K562 (cell line): ENCODE results near the gene KIAA0825. TPM values are rescaled to one million over a fixed set of nuclear protein-coding genes. Genes with fewer than 3 reads are reported as not detected.
A peak's percentile ranks its signal among the peaks of the same experiment; 100 is the strongest.

Experiments used
- ATAC-seq: fragments of 200-7000 bp; cut with Tn5 transposase; 3 replicates; pipeline ENCODE4 v1.9.1; 2020; ENCODE audit warnings: moderate library complexity
- BruUV-seq: library from RNA; stranded (reverse); fragments of 400-500 nt; replicated peaks from 2 replicates; lab custom pipeline; 2021; lab: Mats Ljungman, UMichigan
- CTCF ChIA-PET: fragments of 300-600 bp; formaldehyde crosslinking; extraction: SDS; loops from one replicate; lab custom pipeline; 2021; ENCODE audit warnings: low intra/inter-chr PET ratio; lab: Yijun Ruan, JAX
- POLR2A ChIA-PET: fragments of 300-600, 350-650 bp; sonication (Branson Sonifier 250); formaldehyde crosslinking; extraction: SDS; loops from one replicate; lab custom pipeline; 2021; ENCODE audit warnings: antibody characterized with exemption, inconsistent platforms; lab: Yijun Ruan, JAX
- DNase-seq, 4 experiments: peaks; one replicate each; pipeline versions ENCODE4 v3.0.0 to v3.0.0-alpha.2; 2011 to 2018; ENCODE audit warnings: low spot score in 3 of 4, mixed read lengths in 3 of 4; ENCODE audit errors: extremely low read depth in 1 of 4
- FAIRE-seq: peaks from 2 replicates; lab custom pipeline; 2011; peaks lifted over from hg19 to GRCh38; lab: Jason Lieb, UNC
- H2AFZ ChIP-seq: 2 replicates; pipeline ENCODE4 v1.6.0; 2011; ENCODE audit warnings: low read depth, low read length, control low read depth, inconsistent platforms
- H3K27ac ChIP-seq: fragments of 200-600 bp; 3 replicates; pipeline ENCODE4 v1.8.0; 2011; ENCODE audit warnings: low read depth, mild to moderate bottlenecking, control low read depth, inconsistent platforms, low read length, moderate library complexity, mixed read lengths; ENCODE audit errors: extremely low read depth
- H3K27me3 ChIP-seq, 2 experiments: fragments of 300-600 bp in 1 of 2; 2 replicates in 1 of 2; 3 replicates in 1 of 2; pipeline versions ENCODE4 v1.6.0 to v1.8.0; 2011; ENCODE audit warnings: inconsistent platforms in 2 of 2, low read length in 2 of 2, mild to moderate bottlenecking in 1 of 2, mixed read lengths in 1 of 2, moderate library complexity in 1 of 2; ENCODE audit not compliant: control insufficient read depth in 2 of 2, insufficient read depth in 2 of 2
- H3K36me3 ChIP-seq: fragments of 300-600 bp; 3 replicates; pipeline ENCODE4 v1.8.0; 2011; ENCODE audit warnings: mild to moderate bottlenecking, low read length, inconsistent platforms; ENCODE audit not compliant: control insufficient read depth, insufficient read depth
- H3K4me1 ChIP-seq, 2 experiments: fragments of 200-600 bp in 1 of 2; replicated peaks in 1 of 2; 2 replicates in 1 of 2; 3 replicates in 1 of 2; pipeline versions ENCODE4 v1.5.1 to v1.8.0; 2011; ENCODE audit warnings: inconsistent platforms in 2 of 2, low read length in 2 of 2, mild to moderate bottlenecking in 1 of 2, mixed read lengths in 1 of 2, moderate library complexity in 1 of 2; ENCODE audit not compliant: control insufficient read depth in 2 of 2, insufficient read depth in 2 of 2
- H3K4me2 ChIP-seq: 2 replicates; pipeline ENCODE4 v1.6.1; 2011; ENCODE audit warnings: low read length, control low read depth, inconsistent platforms, mixed read lengths; ENCODE audit not compliant: insufficient read depth
- H3K4me3 ChIP-seq: fragments of 200-600 bp; sonication (generic), shearing (Covaris generic); 2 replicates; pipeline ENCODE4 v1.5.1; 2016; ENCODE audit warnings: control low read depth, inconsistent platforms
- H3K79me2 ChIP-seq: fragments of 200-600 bp; 3 replicates; pipeline ENCODE4 v1.8.0; 2011; ENCODE audit warnings: low read length, inconsistent platforms; ENCODE audit not compliant: control insufficient read depth, insufficient read depth
- H3K9ac ChIP-seq, 2 experiments: 2 replicates each; pipeline versions ENCODE4 v1.6.0 to v1.6.1; 2011; ENCODE audit warnings: low read depth in 2 of 2, low read length in 2 of 2, control low read depth in 1 of 2, inconsistent platforms in 1 of 2, mild to moderate bottlenecking in 1 of 2, mixed read lengths in 1 of 2; ENCODE audit not compliant: insufficient read depth in 1 of 2
- H3K9me1 ChIP-seq: one replicate; pipeline ENCODE4 v1.6.0; 2011; ENCODE audit warnings: inconsistent platforms, mild to moderate bottlenecking, low read length, moderate library complexity; ENCODE audit not compliant: control insufficient read depth, insufficient read depth
- H3K9me3 ChIP-seq: replicated peaks from 2 replicates; pipeline ENCODE4 v1.5.1; 2011; ENCODE audit warnings: low read depth, low read length, inconsistent platforms; ENCODE audit not compliant: control insufficient read depth, insufficient read depth
- H4K20me1 ChIP-seq: replicated peaks from 2 replicates; pipeline ENCODE4 v1.6.1; 2011; ENCODE audit warnings: low read length, inconsistent platforms, mixed read lengths; ENCODE audit not compliant: control insufficient read depth, insufficient read depth
- ARID1B ChIP-seq: fragments of 450-650 bp; IDR thresholded peaks from 2 replicates; pipeline ENCODE4 v1.6.1; 2016; ENCODE audit warnings: antibody characterized with exemption, mild to moderate bottlenecking, inconsistent platforms
- CHAMP1 ChIP-seq: fragments of 450-650 bp; IDR thresholded peaks from 2 replicates; pipeline ENCODE4 v1.6.1; 2016; ENCODE audit warnings: mild to moderate bottlenecking
- DMBX1 ChIP-seq: fragments of 250-450 bp; sonication (Bioruptor Pico); IDR thresholded peaks from 2 replicates; pipeline ENCODE4 v1.8.0; 2022; ENCODE audit warnings: inconsistent platforms, mild to moderate bottlenecking, moderate library complexity, borderline replicate concordance
- ETS2 ChIP-seq: IDR thresholded peaks from 2 replicates; pipeline ENCODE4 v1.6.1; 2016; ENCODE audit warnings: borderline replicate concordance, missing genetic modification characterization, mild to moderate bottlenecking, moderate library complexity, missing compliant biosample characterization; ENCODE audit not compliant: poor library complexity, severe bottlenecking
- NEUROD1 ChIP-seq: fragments of 150-350 bp; IDR thresholded peaks from 2 replicates; pipeline ENCODE4 v1.6.1; 2014; ENCODE audit warnings: borderline replicate concordance, low read length, low read depth; ENCODE audit not compliant: partially characterized antibody
- STAT5A ChIP-seq: IDR thresholded peaks from 2 replicates; pipeline ENCODE4 v1.6.1; 2012; ENCODE audit warnings: low read length, inconsistent platforms, borderline replicate concordance
- TAF15 ChIP-seq: fragments of 200-400 bp; formaldehyde crosslinking; IDR thresholded peaks from 2 replicates; pipeline ENCODE4 v1.6.1; 2017; ENCODE audit warnings: mild to moderate bottlenecking, low read depth, low read length, moderate library complexity
- TCF7L2 ChIP-seq: fragments of 150-350 bp; IDR thresholded peaks from 2 replicates; pipeline ENCODE4 v1.6.1; 2016; ENCODE audit warnings: low read depth, mild to moderate bottlenecking, low read length, moderate library complexity
- ZNF239 ChIP-seq: fragments of 250-450 bp; sonication (Bioruptor Pico); IDR thresholded peaks from 2 replicates; pipeline ENCODE4 v1.4.0; 2020; ENCODE audit warnings: mild to moderate bottlenecking
- ZNF274 ChIP-seq: IDR thresholded peaks from 2 replicates; pipeline ENCODE4 v1.6.1; 2011; ENCODE audit warnings: low read depth, mild to moderate bottlenecking, low read length, moderate library complexity, borderline replicate concordance
- ZNF3 ChIP-seq: fragments of 250-450 bp; sonication (Bioruptor Pico); IDR thresholded peaks from 2 replicates; pipeline ENCODE4 v1.5.0; 2021; ENCODE audit warnings: mild to moderate bottlenecking, moderate library complexity
- ZNF830 ChIP-seq: fragments of 250-450 bp; sonication (Bioruptor Pico); IDR thresholded peaks from 2 replicates; pipeline ENCODE4 v1.5.0; 2021; ENCODE audit warnings: mild to moderate bottlenecking
- WGBS: fragments of 100-300 bp; shearing (Covaris generic); methylation state at CpG from one replicate; pipeline ENCODE4 v1.1.6; 2016; ENCODE audit warnings: low coverage, mixed read lengths; ENCODE audit not compliant: insufficient coverage; ENCODE audit errors: missing lambda C conversion rate; 5-methylcytosine and 5-hydroxymethylcytosine counted together
- in situ Hi-C: fragments of 300-500 bp; cut with MboI; formaldehyde crosslinking; loops from 4 replicates; pipeline ENCODE4 v1.15.0; 2018; ENCODE audit warnings: inconsistent platforms, mixed read lengths
- intact Hi-C: fragments of 100-400 bp; cut with micrococcal nuclease; formaldehyde crosslinking; loops from 2 replicates; pipeline ENCODE4 v1.14.2; 2022
- polyA plus RNA-seq, 8 experiments: library from polyadenylated mRNA; depleted of rRNA in 4 of 8; stranded (reverse) in 5 of 8; unstranded in 3 of 8; fragments of >200 nt; fragmentation: Nextera tagmentation in 2 of 8; fragmentation: Illumina TruSeq in 1 of 8; extraction: Ambion mirVana in 2 of 8; extraction: Trizol in 1 of 8; gene quantifications; 2 replicates each; pipeline versions ENCODE4 v1.2.1 to v1.2.3, GENCODE V29; 2011 to 2014; ENCODE audit warnings: inconsistent platforms in 1 of 8, missing spikeins in 1 of 8
- total RNA-seq, 7 experiments: library from RNA; depleted of rRNA in 6 of 7; stranded (reverse); fragments of >200 nt in 6 of 7; fragmentation: Illumina TruSeq in 2 of 7; extraction: Trizol in 2 of 7; gene quantifications; 2 replicates each; pipeline versions ENCODE4 v1.2.1 to v1.2.3, GENCODE V29; 2011 to 2021; ENCODE audit warnings: low replicate concordance in 1 of 7

KIAA0825 gene
- total and polyA plus RNA-seq, 9 of the 15 experiments (the other 6 are each of a cell fraction or from before 2014, with no cell fraction given) = 0.05 to 0.36 (median 0.16) TPM; not detected in 1

- CTCF ChIA-PET = no interaction called here
- DNase-seq (no peak), ATAC-seq (no peak), FAIRE-seq (no peak)
- no peaks in the 10 kb centered on the region for H3K9me1 ChIP-seq
- 0% methylated on average over 1 of the region's 1 CpG for WGBS
- no peak overlapping the region for H2AFZ ChIP-seq
- H3K79me2 ChIP-seq = no peaks in the 10 kb centered on the region
- H3K36me3 ChIP-seq = no peaks in the 10 kb centered on the region
- H3K4me1 ChIP-seq = no peaks in the 10 kb centered on the region
- TF ChIP-seq DMBX1 (CRISPR knock-in tag) (no peak), ZNF239 (CRISPR knock-in tag) (peak; percentile 79)
- no peaks in the 10 kb centered on the region for H3K9me3 ChIP-seq
- no peak overlapping the region for H3K27ac ChIP-seq
- H3K4me3 ChIP-seq = no peak overlapping the region
- intact Hi-C loops = no loop called here
- no peak overlapping the region for H3K4me2 ChIP-seq
- H3K9ac ChIP-seq = no peak overlapping the region
- BruUV-seq = no TSS peak
- POLR2A ChIA-PET = no interaction called here
- in situ Hi-C loops = no loop called here
- no peaks in the 10 kb centered on the region for H4K20me1 ChIP-seq
- no peaks in the 10 kb centered on the region for H3K27me3 ChIP-seq
Observed at GRCh38 chr5:94503677-94504076, 114.7 kb downstream of the KIAA0825 start.

GRCh38 chr5:94501365-94501764 is 117.0 kb downstream of the KIAA0825 start:
- no TSS peak for BruUV-seq
- Histone ChIP-seq H3K9me1 (no peaks in the 10 kb centered on the region), H3K9ac (no peak overlapping the region), H3K27ac (no peak overlapping the region), H3K4me1 (no peaks in the 10 kb centered on the region), H3K4me3 (no peak overlapping the region), H3K79me2 (no peaks in the 10 kb centered on the region), H3K4me2 (no peak overlapping the region), H3K9me3 (no peaks in the 10 kb centered on the region), H3K27me3 (no peaks in the 10 kb centered on the region), H4K20me1 (no peaks in the 10 kb centered on the region), H3K36me3 (no peaks in the 10 kb centered on the region), H2AFZ (no peak overlapping the region)
- ATAC-seq (no peak), FAIRE-seq (no peak), DNase-seq (no peak)
- in situ Hi-C loops = no loop called here
- POLR2A ChIA-PET = interaction anchor here (0.5 kb wide), 1 partner anchor 1991 kb away, joined by 3 read pairs; no protein-coding TSS in a partner anchor
- CTCF ChIA-PET = no interaction called here
- intact Hi-C loops = no loop called here
- 0% methylated on average over 1 of the region's 1 CpG for whole genome bisulfite sequencing
- TF ChIP-seq ZNF274 (no peak), ZNF830 (CRISPR knock-in tag) (no peak), CHAMP1 (no peak), TAF15 (no peak), NEUROD1 (no peak), ARID1B (no peak), ETS2 (tag) (no peak), TCF7L2 (no peak), STAT5A (no peak), ZNF3 (no peak)
- TF ChIP-seq, all 486 proteins: peak for 0
